Common myeloid progenitor, CD34-positive (primary cell): ENCODE data around the gene TMEM9.

Experiments
- CTCF ChIA-PET: fragments of 350-600 bp; sonication (Branson Sonifier 250); formaldehyde crosslinking; loops from one replicate; lab custom pipeline; 2021; ENCODE audit warnings: antibody characterized with exemption; lab: Charles Lee
- POLR2A ChIA-PET: fragments of 350-600 bp; sonication (Branson Sonifier 250); formaldehyde crosslinking; loops from one replicate; lab custom pipeline; 2021; ENCODE audit warnings: antibody characterized with exemption; lab: Charles Lee
- DNase-seq, 3 donors: peaks; one replicate each; pipeline versions ENCODE4 v3.0.0 to v3.0.0-alpha.2; 2013
- H3K27ac ChIP-seq, 2 experiments: 1 replicate in 1 of 2; 2 replicates in 1 of 2; pipeline ENCODE4 v1.7.0; 2013; ENCODE audit warnings: inconsistent platforms in 2 of 2, low read length in 2 of 2, mild to moderate bottlenecking in 2 of 2, low read depth in 1 of 2, moderate library complexity in 1 of 2; ENCODE audit not compliant: severe bottlenecking in 2 of 2, insufficient read depth in 1 of 2, poor library complexity in 1 of 2
- H3K27me3 ChIP-seq, 5 experiments: replicated peaks in 2 of 5; 1 replicate in 3 of 5; 2 replicates in 2 of 5; pipeline versions ENCODE4 v1.6.1 to v1.7.0; 2013; ENCODE audit warnings: low read length in 4 of 5, mild to moderate bottlenecking in 2 of 5, moderate library complexity in 2 of 5, inconsistent platforms in 1 of 5; ENCODE audit not compliant: insufficient read depth in 5 of 5, control insufficient read depth in 4 of 5
- H3K36me3 ChIP-seq, 4 experiments: 1 replicate in 2 of 4; 2 replicates in 2 of 4; pipeline versions ENCODE4 v1.6.1 to v1.7.0; 2013; ENCODE audit warnings: low read length in 3 of 4, control low read depth in 1 of 4, mild to moderate bottlenecking in 1 of 4; ENCODE audit not compliant: control insufficient read depth in 4 of 4, insufficient read depth in 4 of 4
- H3K4me1 ChIP-seq, 4 experiments: 1 replicate in 3 of 4; 2 replicates in 1 of 4; pipeline versions ENCODE4 v1.6.1 to v1.7.1; 2013; ENCODE audit warnings: low read length in 3 of 4, mild to moderate bottlenecking in 3 of 4, control low read depth in 1 of 4, inconsistent platforms in 1 of 4, moderate library complexity in 1 of 4; ENCODE audit not compliant: control insufficient read depth in 4 of 4, insufficient read depth in 4 of 4; ENCODE audit errors: control extremely low read depth in 1 of 4
- H3K4me3 ChIP-seq, 7 experiments: 1 replicate in 4 of 7; 2 replicates in 3 of 7; pipeline versions ENCODE4 v1.5.1 to v1.7.0; 2013; ENCODE audit warnings: mild to moderate bottlenecking in 7 of 7, low read length in 6 of 7, moderate library complexity in 6 of 7, inconsistent platforms in 2 of 7, low read depth in 2 of 7, control low read depth in 1 of 7; ENCODE audit not compliant: insufficient read depth in 4 of 7, control insufficient read depth in 1 of 7; ENCODE audit errors: extremely low read depth in 1 of 7
- H3K9me3 ChIP-seq, 5 experiments: 1 replicate in 4 of 5; 2 replicates in 1 of 5; pipeline versions ENCODE4 v1.6.1 to v1.7.1; 2013; ENCODE audit warnings: low read length in 4 of 5, mild to moderate bottlenecking in 2 of 5, inconsistent platforms in 1 of 5, low read depth in 1 of 5, moderate library complexity in 1 of 5; ENCODE audit not compliant: control insufficient read depth in 4 of 5, insufficient read depth in 2 of 5; ENCODE audit errors: control extremely low read depth in 1 of 5
- WGBS: methylation state at CpG from one replicate; pipeline ENCODE4 v1.1.5; 2013; ENCODE audit not compliant: insufficient coverage; 5-methylcytosine and 5-hydroxymethylcytosine counted together

Gene TMEM9

DNA sequence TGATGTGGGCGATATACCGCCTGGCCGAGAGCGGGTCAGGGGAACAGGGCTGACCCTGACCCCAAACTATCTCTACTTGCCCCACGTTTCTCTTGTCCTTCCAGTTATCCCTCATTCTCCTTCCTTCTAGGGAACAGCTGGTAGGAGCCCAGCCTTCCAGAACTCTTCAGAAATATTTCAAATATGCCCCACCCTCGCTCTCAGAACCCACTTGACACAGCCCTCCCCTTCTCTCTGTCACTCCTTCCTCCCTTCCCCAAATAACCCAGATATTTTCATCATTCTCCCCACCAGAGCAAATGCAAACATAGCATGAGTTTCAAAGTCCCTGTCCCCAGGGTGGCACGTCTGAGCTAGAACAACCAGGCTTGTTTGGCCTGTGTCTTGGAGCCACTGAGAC is 43.1 kb downstream of the TMEM9 start:
- no peaks in the 10 kb centered on the region for H3K36me3 ChIP-seq
- no peak overlapping the region for H3K4me3 ChIP-seq
- WGBS: 96% methylated on average over 3 of the region's 7 CpGs
- no peak for DNase-seq
- H3K27me3 ChIP-seq: peaks cover 0 to 20% (median 13%) of the 10 kb centered on the region in 5 experiments
- ChIA-PET CTCF (interaction anchor here (1.0 to 1.8 kb wide), 4 partner anchors 10 to 131 kb away, joined by 3 to 7 read pairs (median 6); no protein-coding TSS in a partner anchor), POLR2A (no interaction called here)
- no peak overlapping the region for H3K27ac ChIP-seq
- H3K4me1 ChIP-seq: peaks cover 0 to 12% (median 9%) of the 10 kb centered on the region in 4 experiments
- H3K9me3 ChIP-seq: no peaks in the 10 kb centered on the region

DNA sequence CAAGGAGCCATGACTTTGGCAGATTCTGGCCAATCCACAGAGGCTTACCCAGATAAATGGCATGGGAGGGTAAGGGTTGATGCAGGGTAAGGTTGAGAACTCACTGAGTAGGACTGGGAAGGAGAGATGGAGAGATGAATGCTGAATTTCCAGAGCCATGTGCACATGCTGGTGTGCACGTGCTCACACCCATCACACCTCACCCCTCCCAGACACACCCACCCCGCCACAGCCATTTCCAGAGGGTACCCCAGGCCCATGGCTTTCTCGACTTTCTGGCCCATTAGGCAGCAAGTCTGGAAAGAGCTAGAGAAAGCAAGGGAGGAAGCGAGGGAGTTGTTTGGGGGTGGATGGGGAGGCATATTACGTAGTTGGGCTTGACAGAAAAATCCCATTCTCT is 43.7 kb downstream of the TMEM9 start:
- ChIA-PET POLR2A (no interaction called here), CTCF (interaction anchor here (1.4 to 1.8 kb wide), 2 partner anchors 24 to 26 kb away, joined by 6 to 7 read pairs; no protein-coding TSS in a partner anchor)
- H3K4me3 ChIP-seq: no peak overlapping the region
- H3K27me3 ChIP-seq: peaks cover 0 to 16% (median 9%) of the 10 kb centered on the region in 5 experiments
- no peaks in the 10 kb centered on the region for H3K9me3 ChIP-seq
- no peak overlapping the region for H3K27ac ChIP-seq
- WGBS: no CpG with 5 or more reads among the region's 5 CpGs
- peaks cover 0 to 12% (median 9%) of the 10 kb centered on the region in 4 experiments for H3K4me1 ChIP-seq
- DNase-seq: no peak
- H3K36me3 ChIP-seq: no peaks in the 10 kb centered on the region

DNA sequence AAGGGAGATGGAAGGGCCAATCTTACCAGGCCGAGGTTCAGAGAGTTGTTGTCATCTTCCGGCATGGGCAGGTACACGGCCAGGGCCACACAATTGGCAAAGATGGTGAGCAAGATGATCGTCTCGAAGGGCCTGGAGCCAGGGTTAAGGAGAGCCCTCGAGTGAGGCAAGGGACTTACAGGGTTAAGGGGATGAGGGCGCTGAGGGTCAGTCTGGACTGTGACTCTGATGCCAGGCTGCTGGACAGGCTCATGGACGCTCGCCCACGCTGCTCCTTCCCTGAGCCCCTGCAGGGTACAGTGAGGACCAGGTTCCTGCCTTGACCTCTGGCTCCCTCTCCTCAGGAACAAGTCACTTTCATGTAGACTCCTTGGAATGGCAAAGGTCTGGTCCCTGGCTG is 44.1 kb downstream of the TMEM9 start:
- CTCF ChIA-PET: interaction anchor here (1.8 to 1.9 kb wide), 2 partner anchors 9 to 24 kb away, joined by 6 to 7 read pairs; no protein-coding TSS in a partner anchor

DNA sequence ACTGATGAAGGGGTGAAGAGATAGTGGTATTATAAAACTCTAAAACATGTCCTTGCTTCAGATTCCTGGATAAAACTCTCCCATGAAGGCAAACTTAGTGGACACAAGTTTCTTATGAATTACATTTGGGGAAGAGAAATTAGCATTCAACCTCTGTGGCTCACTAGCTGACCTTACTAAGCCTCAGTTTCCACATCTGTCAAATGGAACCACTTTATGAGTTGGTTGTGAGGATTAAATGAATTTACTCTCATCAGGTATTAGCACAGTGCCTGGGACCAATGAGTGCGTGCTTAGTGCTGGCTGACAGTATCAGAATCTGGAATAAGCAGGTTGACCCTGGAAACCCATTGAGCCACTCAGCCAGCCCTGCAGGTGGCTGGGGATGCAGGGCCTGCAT is 44.6 kb downstream of the TMEM9 start:
- Histone ChIP-seq H3K27me3 (peaks cover 0 to 11% (median 0%) of the 10 kb centered on the region in 5 experiments), H3K9me3 (no peaks in the 10 kb centered on the region), H3K36me3 (no peaks in the 10 kb centered on the region), H3K4me1 (peaks cover 0 to 10% (median 6%) of the 10 kb centered on the region in 4 experiments), H3K4me3 (no peak overlapping the region), H3K27ac (no peak overlapping the region)
- no peak for DNase-seq
- ChIA-PET CTCF (interaction anchor here (0.6 to 1.9 kb wide), 4 partner anchors 9 to 1471 kb away, joined by 3 to 6 read pairs (median 4); no protein-coding TSS in a partner anchor), POLR2A (no interaction called here)
- WGBS: 100% methylated on average over 1 of the region's 1 CpG

More for the DNA sequence above, 44.1 kb downstream of the TMEM9 start:
- no peak overlapping the region for H3K4me3 ChIP-seq
- WGBS: 100% methylated on average over 10 of the region's 10 CpGs
- H3K36me3 ChIP-seq: no peaks in the 10 kb centered on the region
- peaks cover 0 to 12% (median 9%) of the 10 kb centered on the region in 4 experiments for H3K4me1 ChIP-seq
- H3K9me3 ChIP-seq: no peaks in the 10 kb centered on the region
- no peak overlapping the region for H3K27ac ChIP-seq
- DNase-seq: no peak
- peaks cover 0 to 11% (median 4%) of the 10 kb centered on the region in 5 experiments for H3K27me3 ChIP-seq
- POLR2A ChIA-PET: no interaction called here

DNA sequence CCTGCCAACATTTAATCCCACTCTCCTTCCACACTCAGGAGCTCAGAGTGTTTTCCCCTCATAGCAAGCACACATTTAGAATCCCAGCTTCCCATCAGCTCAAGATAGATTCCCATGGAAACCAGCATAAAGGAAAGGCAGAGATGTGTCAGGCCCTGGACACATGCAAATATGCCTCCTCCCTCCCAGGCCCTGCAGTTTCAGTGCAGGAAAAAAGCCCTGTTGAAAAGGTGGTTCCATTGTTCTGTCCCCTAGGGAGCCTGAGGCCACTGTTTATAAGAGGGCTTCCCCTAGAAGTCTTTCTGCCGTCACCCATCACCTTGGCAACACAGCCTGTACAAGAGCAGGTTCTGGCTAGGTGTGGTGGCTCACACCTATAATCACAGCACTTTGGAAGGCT is 45.7 kb downstream of the TMEM9 start:
- no peak overlapping the region for H3K27ac ChIP-seq
- CTCF ChIA-PET: interaction anchor here (1.0 to 1.9 kb wide), 3 partner anchors 10 to 23 kb away, joined by 3 to 6 read pairs (median 6); no protein-coding TSS in a partner anchor

DNA sequence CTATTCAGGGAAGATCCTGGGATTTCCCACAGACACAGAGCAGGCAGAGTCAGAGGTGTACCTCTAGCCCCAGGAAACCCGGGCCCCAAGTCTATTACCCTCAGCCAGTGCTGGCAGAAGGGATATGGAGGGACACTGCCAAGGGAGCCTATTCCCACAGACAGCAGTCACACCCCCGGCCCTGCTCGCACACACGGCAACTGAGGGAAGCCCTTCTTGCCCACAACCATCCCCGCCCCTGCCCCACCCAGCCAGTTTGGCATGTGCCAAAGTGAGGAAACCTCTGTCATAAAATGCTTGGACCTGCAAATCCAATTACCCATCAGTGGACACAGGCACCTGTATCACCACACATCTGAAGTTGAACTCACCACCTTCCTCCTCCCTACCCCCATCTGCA is 48.6 kb downstream of the TMEM9 start:
- Histone ChIP-seq H3K27ac (no peak overlapping the region), H3K4me1 (no peaks in the 10 kb centered on the region), H3K36me3 (no peaks in the 10 kb centered on the region), H3K27me3 (peaks cover 0 to 3% (median 0%) of the 10 kb centered on the region in 5 experiments), H3K9me3 (no peaks in the 10 kb centered on the region), H3K4me3 (no peak overlapping the region)
- ChIA-PET POLR2A (no interaction called here), CTCF (no interaction called here)
- no peak for DNase-seq
- WGBS: 96% methylated on average over 5 of the region's 5 CpGs

More for the DNA sequence above, 45.7 kb downstream of the TMEM9 start:
- DNase-seq: no peak
- Histone ChIP-seq H3K9me3 (no peaks in the 10 kb centered on the region), H3K4me1 (peaks cover 0 to under 1% (median 0%) of the 10 kb centered on the region in 4 experiments), H3K4me3 (no peak overlapping the region), H3K36me3 (no peaks in the 10 kb centered on the region), H3K27me3 (peaks cover 0 to 3% (median 0%) of the 10 kb centered on the region in 5 experiments)
- POLR2A ChIA-PET: no interaction called here
- WGBS: 100% methylated on average over 1 of the region's 1 CpG

DNA sequence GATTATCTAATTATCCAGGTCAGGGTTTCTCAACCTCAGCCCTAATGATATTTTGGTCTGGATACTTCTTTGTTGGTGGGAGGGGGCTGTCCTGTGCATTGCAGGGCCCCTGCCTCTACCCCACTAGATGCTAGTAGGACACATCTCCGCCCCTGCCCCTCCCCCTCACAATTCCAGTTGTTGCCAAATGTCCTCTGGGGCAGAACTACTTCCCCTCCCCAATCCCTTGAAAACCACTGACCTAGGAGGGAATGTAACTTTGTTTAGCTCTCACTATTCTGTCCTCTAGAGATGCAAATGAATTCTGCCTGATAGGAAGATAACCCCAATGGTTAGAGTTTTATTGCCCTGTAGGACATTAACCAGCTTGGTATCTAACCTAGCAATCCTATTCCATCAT is 50.1 kb downstream of the TMEM9 start:
- WGBS: no CpG with 5 or more reads among the region's 1 CpG
- no peaks in the 10 kb centered on the region for H3K9me3 ChIP-seq
- no peaks in the 10 kb centered on the region for H3K27me3 ChIP-seq
- no peaks in the 10 kb centered on the region for H3K4me1 ChIP-seq
- CTCF ChIA-PET: interaction anchor here (1.4 kb wide), 1 partner anchor 12 kb away, joined by 4 read pairs; no protein-coding TSS in a partner anchor
- POLR2A ChIA-PET: no interaction called here
- no peak overlapping the region for H3K4me3 ChIP-seq
- no peaks in the 10 kb centered on the region for H3K36me3 ChIP-seq
- no peak for DNase-seq
- no peak overlapping the region for H3K27ac ChIP-seq
